ENCODE data around the gene FZD10.

Gene FZD10

GRCh38 chr12:130131025-130131424 is 31.2 kb upstream of the FZD10 start:
- Histone ChIP-seq H3K9ac (ENCODE audit: low read depth in 1 of 2, low read length in 2 of 2) (no peak overlapping the region), H3K9me3 (ENCODE audit: control insufficient read depth in 2 of 2, low read length in 2 of 2) (no peaks in the 10 kb centered on the region), H3K27me3 (ENCODE audit: control insufficient read depth in 2 of 2, insufficient read depth in 2 of 2, low read length in 2 of 2) (no peaks in the 10 kb centered on the region), H3K4me1 (ENCODE audit: control insufficient read depth in 2 of 2, insufficient read depth in 2 of 2, low read length in 2 of 2) (no peaks in the 10 kb centered on the region), H3K4me3 (ENCODE audit: low read length in 2 of 2) (no peak overlapping the region), H3K27ac (ENCODE audit: low read depth in 2 of 2, low read length in 2 of 2) (no peak overlapping the region), H3K36me3 (ENCODE audit: control insufficient read depth in 2 of 2, insufficient read depth in 2 of 2, low read length in 2 of 2) (no peaks in the 10 kb centered on the region)

GRCh38 chr12:130131801-130132200 is 30.5 kb upstream of the FZD10 start:
- H3K9ac ChIP-seq (ENCODE audit: low read depth in 1 of 2, low read length in 2 of 2) = no peak overlapping the region
- no peaks in the 10 kb centered on the region for H3K9me3 ChIP-seq (ENCODE audit: control insufficient read depth in 2 of 2, low read length in 2 of 2)
- H3K4me3 ChIP-seq (ENCODE audit: low read length in 2 of 2) = no peak overlapping the region
- no peaks in the 10 kb centered on the region for H3K27me3 ChIP-seq (ENCODE audit: control insufficient read depth in 2 of 2, insufficient read depth in 2 of 2, low read length in 2 of 2)
- H3K27ac ChIP-seq (ENCODE audit: low read depth in 2 of 2, low read length in 2 of 2) = no peak overlapping the region
- H3K36me3 ChIP-seq (ENCODE audit: control insufficient read depth in 2 of 2, insufficient read depth in 2 of 2, low read length in 2 of 2) = no peaks in the 10 kb centered on the region
- H3K4me1 ChIP-seq (ENCODE audit: control insufficient read depth in 2 of 2, insufficient read depth in 2 of 2, low read length in 2 of 2) = no peaks in the 10 kb centered on the region

DNA sequence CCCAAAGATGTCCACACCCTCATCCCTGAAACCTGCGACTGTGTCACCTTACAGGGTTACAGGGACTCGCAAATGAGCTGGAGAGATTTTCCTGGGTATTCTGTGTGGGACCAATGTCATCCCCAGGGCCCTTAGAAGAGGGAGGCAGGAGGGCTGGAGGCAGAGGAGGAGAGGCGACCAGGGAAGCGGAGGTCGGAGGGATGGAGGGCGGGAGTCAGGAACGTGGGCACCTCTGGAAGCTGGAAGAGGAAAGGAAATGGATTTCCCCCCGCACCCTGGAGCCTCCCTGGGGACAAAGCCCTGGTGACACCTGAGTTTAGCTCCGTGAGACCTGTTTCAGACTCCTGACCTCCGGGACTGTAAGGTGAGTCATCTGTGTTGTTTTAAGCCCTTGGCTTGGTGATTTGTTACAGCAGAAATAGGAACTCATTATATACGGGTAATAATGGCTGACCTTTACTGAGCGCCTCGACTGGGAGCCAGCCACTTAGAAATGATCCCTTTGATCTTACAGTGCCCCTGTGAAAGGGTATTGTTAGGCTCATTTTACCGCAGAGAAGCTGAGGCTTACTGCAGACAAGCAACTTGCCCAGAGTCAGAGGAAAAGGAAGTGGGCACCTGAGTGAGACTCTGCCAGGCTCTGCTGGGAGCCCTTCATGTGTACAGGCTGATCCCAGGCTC is 29.3 kb upstream of the FZD10 start:
- H3K36me3 ChIP-seq (ENCODE audit: control insufficient read depth in 2 of 2, insufficient read depth in 2 of 2, low read length in 2 of 2) = no peaks in the 10 kb centered on the region
- no peak overlapping the region for H3K9ac ChIP-seq (ENCODE audit: low read depth in 1 of 2, low read length in 2 of 2)
- no peak overlapping the region for H3K27ac ChIP-seq (ENCODE audit: low read depth in 2 of 2, low read length in 2 of 2)
- H3K4me3 ChIP-seq (ENCODE audit: low read length in 2 of 2) = no peak overlapping the region
- no peaks in the 10 kb centered on the region for H3K9me3 ChIP-seq (ENCODE audit: control insufficient read depth in 2 of 2, low read length in 2 of 2)
- H3K4me1 ChIP-seq (ENCODE audit: control insufficient read depth in 2 of 2, insufficient read depth in 2 of 2, low read length in 2 of 2) = no peaks in the 10 kb centered on the region
- no peaks in the 10 kb centered on the region for H3K27me3 ChIP-seq (ENCODE audit: control insufficient read depth in 2 of 2, insufficient read depth in 2 of 2, low read length in 2 of 2)

GRCh38 chr12:130133851-130134562 is 28.3 kb upstream of the FZD10 start:
- Histone ChIP-seq H3K36me3 (ENCODE audit: control insufficient read depth in 2 of 2, insufficient read depth in 2 of 2, low read length in 2 of 2) (no peaks in the 10 kb centered on the region), H3K4me3 (ENCODE audit: low read length in 2 of 2) (no peak overlapping the region), H3K27me3 (ENCODE audit: control insufficient read depth in 2 of 2, insufficient read depth in 2 of 2, low read length in 2 of 2) (no peaks in the 10 kb centered on the region), H3K4me1 (ENCODE audit: control insufficient read depth in 2 of 2, insufficient read depth in 2 of 2, low read length in 2 of 2) (no peaks in the 10 kb centered on the region), H3K9ac (ENCODE audit: low read depth in 1 of 2, low read length in 2 of 2) (no peak overlapping the region), H3K9me3 (ENCODE audit: control insufficient read depth in 2 of 2, low read length in 2 of 2) (no peaks in the 10 kb centered on the region), H3K27ac (ENCODE audit: low read depth in 2 of 2, low read length in 2 of 2) (no peak overlapping the region)

DNA sequence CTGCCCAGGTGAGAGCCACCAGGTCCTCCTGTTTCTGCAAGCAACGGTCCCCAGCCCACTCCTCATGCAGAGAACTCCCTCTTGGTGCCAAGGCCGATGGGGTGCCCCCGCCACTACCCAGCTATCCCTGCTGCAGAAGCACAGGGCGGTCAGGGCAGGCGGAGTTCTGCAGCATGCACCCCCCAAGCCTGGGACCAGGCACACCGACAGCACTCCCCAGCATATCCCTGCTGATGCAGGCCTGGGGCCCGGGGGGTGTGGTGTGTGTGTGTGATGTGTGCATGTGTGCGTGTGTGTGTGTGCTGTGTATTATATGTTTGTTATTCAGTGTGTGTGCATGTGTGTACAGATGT is 27.7 kb upstream of the FZD10 start:
- no peaks in the 10 kb centered on the region for H3K4me1 ChIP-seq (ENCODE audit: control insufficient read depth in 2 of 2, insufficient read depth in 2 of 2, low read length in 2 of 2)
- no peak overlapping the region for H3K4me3 ChIP-seq (ENCODE audit: low read length in 2 of 2)
- no peak overlapping the region for H3K27ac ChIP-seq (ENCODE audit: low read depth in 2 of 2, low read length in 2 of 2)
- no peaks in the 10 kb centered on the region for H3K9me3 ChIP-seq (ENCODE audit: control insufficient read depth in 2 of 2, low read length in 2 of 2)
- no peaks in the 10 kb centered on the region for H3K27me3 ChIP-seq (ENCODE audit: control insufficient read depth in 2 of 2, insufficient read depth in 2 of 2, low read length in 2 of 2)
- no peaks in the 10 kb centered on the region for H3K36me3 ChIP-seq (ENCODE audit: control insufficient read depth in 2 of 2, insufficient read depth in 2 of 2, low read length in 2 of 2)
- H3K9ac ChIP-seq (ENCODE audit: low read depth in 1 of 2, low read length in 2 of 2) = no peak overlapping the region

- Histone ChIP-seq H3K9me3 (ENCODE audit: control insufficient read depth in 2 of 2, low read length in 2 of 2) (no peaks in the 10 kb centered on the region), H3K9ac (ENCODE audit: low read depth in 1 of 2, low read length in 2 of 2) (no peak overlapping the region), H3K4me3 (ENCODE audit: low read length in 2 of 2) (no peak overlapping the region), H3K4me1 (ENCODE audit: control insufficient read depth in 2 of 2, insufficient read depth in 2 of 2, low read length in 2 of 2) (no peaks in the 10 kb centered on the region), H3K27ac (ENCODE audit: low read depth in 2 of 2, low read length in 2 of 2) (no peak overlapping the region), H3K36me3 (ENCODE audit: control insufficient read depth in 2 of 2, insufficient read depth in 2 of 2, low read length in 2 of 2) (no peaks in the 10 kb centered on the region), H3K27me3 (ENCODE audit: control insufficient read depth in 2 of 2, insufficient read depth in 2 of 2, low read length in 2 of 2) (no peaks in the 10 kb centered on the region)
Measured at GRCh38 chr12:130136509-130137039, 25.7 kb upstream of the FZD10 start.

GRCh38 chr12:130137040-130138018 is 24.9 kb upstream of the FZD10 start:
- no peak overlapping the region for H3K9ac ChIP-seq (ENCODE audit: low read depth in 1 of 2, low read length in 2 of 2)
- no peak overlapping the region for H3K27ac ChIP-seq (ENCODE audit: low read depth in 2 of 2, low read length in 2 of 2)
- no peaks in the 10 kb centered on the region for H3K36me3 ChIP-seq (ENCODE audit: control insufficient read depth in 2 of 2, insufficient read depth in 2 of 2, low read length in 2 of 2)
- H3K27me3 ChIP-seq (ENCODE audit: control insufficient read depth in 2 of 2, insufficient read depth in 2 of 2, low read length in 2 of 2) = no peaks in the 10 kb centered on the region
- no peak overlapping the region for H3K4me3 ChIP-seq (ENCODE audit: low read length in 2 of 2)
- no peaks in the 10 kb centered on the region for H3K4me1 ChIP-seq (ENCODE audit: control insufficient read depth in 2 of 2, insufficient read depth in 2 of 2, low read length in 2 of 2)
- no peaks in the 10 kb centered on the region for H3K9me3 ChIP-seq (ENCODE audit: control insufficient read depth in 2 of 2, low read length in 2 of 2)

DNA sequence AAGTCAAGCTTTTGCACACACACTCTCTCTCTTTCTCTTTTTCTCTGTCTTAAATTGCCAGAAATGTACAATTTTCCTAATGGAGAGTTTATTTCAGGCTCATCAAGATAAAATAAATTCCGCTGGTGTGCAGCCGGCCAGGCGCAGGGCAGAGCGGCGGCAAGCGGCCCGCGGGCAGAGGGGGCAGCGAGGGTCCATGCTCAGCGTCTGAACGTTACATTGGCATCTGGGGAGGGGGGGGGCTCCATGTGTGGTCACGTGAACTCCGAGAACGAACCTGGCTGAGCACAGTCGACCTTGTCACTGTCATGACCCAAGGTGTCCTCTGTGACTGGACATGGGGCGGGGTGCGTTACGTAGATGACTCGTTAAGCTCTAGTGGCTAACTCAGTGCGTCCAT is 23.8 kb upstream of the FZD10 start:
- Histone ChIP-seq H3K9ac (ENCODE audit: low read depth in 1 of 2, low read length in 2 of 2) (no peak overlapping the region), H3K9me3 (ENCODE audit: control insufficient read depth in 2 of 2, low read length in 2 of 2) (no peaks in the 10 kb centered on the region), H3K4me3 (ENCODE audit: low read length in 2 of 2) (no peak overlapping the region), H3K27me3 (ENCODE audit: control insufficient read depth in 2 of 2, insufficient read depth in 2 of 2, low read length in 2 of 2) (no peaks in the 10 kb centered on the region), H3K36me3 (ENCODE audit: control insufficient read depth in 2 of 2, insufficient read depth in 2 of 2, low read length in 2 of 2) (no peaks in the 10 kb centered on the region), H3K27ac (ENCODE audit: low read depth in 2 of 2, low read length in 2 of 2) (no peak overlapping the region), H3K4me1 (ENCODE audit: control insufficient read depth in 2 of 2, insufficient read depth in 2 of 2, low read length in 2 of 2) (no peaks in the 10 kb centered on the region)

GRCh38 chr12:130139567-130140421 is 22.5 kb upstream of the FZD10 start:
- no peak overlapping the region for H3K27ac ChIP-seq (ENCODE audit: low read depth in 2 of 2, low read length in 2 of 2)

More at GRCh38 chr12:130139567-130140421, 22.5 kb upstream of the FZD10 start:
- Histone ChIP-seq H3K4me1 (ENCODE audit: control insufficient read depth in 2 of 2, insufficient read depth in 2 of 2, low read length in 2 of 2) (no peaks in the 10 kb centered on the region), H3K9me3 (ENCODE audit: control insufficient read depth in 2 of 2, low read length in 2 of 2) (no peaks in the 10 kb centered on the region), H3K27me3 (ENCODE audit: control insufficient read depth in 2 of 2, insufficient read depth in 2 of 2, low read length in 2 of 2) (no peaks in the 10 kb centered on the region), H3K4me3 (ENCODE audit: low read length in 2 of 2) (no peak overlapping the region), H3K36me3 (ENCODE audit: control insufficient read depth in 2 of 2, insufficient read depth in 2 of 2, low read length in 2 of 2) (no peaks in the 10 kb centered on the region), H3K9ac (ENCODE audit: low read depth in 1 of 2, low read length in 2 of 2) (no peak overlapping the region)
